ENCODE measurements around the gene ZG16.

The ZG16 gene

GRCh38 chr16:29825145-29826044 lies 47.3 kb downstream of the ZG16 start:
- no peak for DNase-seq (ENCODE audit: low read depth in 2 of 2)

DNA sequence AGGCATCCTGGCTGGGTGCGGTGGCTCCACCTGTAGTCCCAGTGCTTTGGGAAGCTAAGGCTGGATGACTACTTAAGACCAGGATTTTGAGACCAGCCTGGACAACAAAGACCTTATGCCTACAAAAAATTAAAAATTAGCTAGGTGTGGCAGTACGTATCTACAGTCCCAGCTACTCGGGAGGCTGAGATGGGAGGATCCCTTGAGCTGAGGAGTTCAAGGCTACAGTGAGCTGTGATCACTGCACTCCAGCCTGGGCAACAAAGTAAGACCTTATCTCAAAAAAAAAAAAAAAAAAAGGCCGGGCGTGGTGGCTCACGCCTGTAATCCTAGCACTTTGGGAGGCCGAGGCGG lies 48.3 kb downstream of the ZG16 start:
- no peak for DNase-seq (ENCODE audit: low read depth in 2 of 2)

DNA sequence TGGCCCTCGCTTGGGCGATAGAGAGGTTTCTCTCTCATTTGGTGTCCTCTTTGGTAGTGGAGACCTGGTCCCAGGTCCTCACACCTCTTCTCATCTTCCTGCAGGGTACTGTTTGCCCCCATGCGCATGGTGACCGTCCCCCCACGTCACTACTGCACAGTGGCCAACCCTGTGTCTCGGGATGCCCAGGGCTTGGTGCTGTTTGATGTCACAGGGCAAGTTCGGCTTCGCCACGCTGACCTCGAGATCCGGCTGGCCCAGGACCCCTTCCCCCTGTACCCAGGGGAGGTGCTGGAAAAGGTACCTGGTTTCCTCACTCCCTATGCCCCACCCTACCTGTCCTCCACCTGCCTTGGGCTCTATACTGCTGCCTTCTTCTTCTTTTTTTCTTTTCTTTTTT lies 52.7 kb downstream of the ZG16 start:
- no peak for DNase-seq (ENCODE audit: low read depth in 2 of 2)

- no peak for DNase-seq (ENCODE audit: low read depth in 2 of 2)
Measured at GRCh38 chr16:29831490-29831889, 53.4 kb downstream of the ZG16 start.

All from stimulated activated CD8-positive, alpha-beta memory T cell treated with anti-CD3 and anti-CD28 coated beads, Interleukin-7, amount 100 ng/mL, for 1 hour (primary cell).